Astrocyte of the cerebellum (primary cell): ENCODE results near the gene GRHPR.

Source experiments
- DNase-seq: peaks from one replicate; pipeline ENCODE4 v3.0.0-alpha.2; 2011; ENCODE audit warnings: low read depth
- H3K4me3 ChIP-seq: 2 replicates; pipeline ENCODE4 v1.5.1; 2011; ENCODE audit warnings: mild to moderate bottlenecking, low read depth, low read length, moderate library complexity
- in situ Hi-C: cut with HindIII; loops from 2 replicates; pipeline ENCODE4 v1.10.0; 2017; ENCODE audit warnings: low sequenced_read_pairs
- TF ChIP-seq, protein P1 (sequence below): IDR thresholded peaks from 2 replicates; pipeline ENCODE4 v1.5.1; 2012; ENCODE audit warnings: low read length, low read depth, moderate library complexity, mild to moderate bottlenecking; ENCODE audit errors: missing control alignments

Gene GRHPR

DNA sequence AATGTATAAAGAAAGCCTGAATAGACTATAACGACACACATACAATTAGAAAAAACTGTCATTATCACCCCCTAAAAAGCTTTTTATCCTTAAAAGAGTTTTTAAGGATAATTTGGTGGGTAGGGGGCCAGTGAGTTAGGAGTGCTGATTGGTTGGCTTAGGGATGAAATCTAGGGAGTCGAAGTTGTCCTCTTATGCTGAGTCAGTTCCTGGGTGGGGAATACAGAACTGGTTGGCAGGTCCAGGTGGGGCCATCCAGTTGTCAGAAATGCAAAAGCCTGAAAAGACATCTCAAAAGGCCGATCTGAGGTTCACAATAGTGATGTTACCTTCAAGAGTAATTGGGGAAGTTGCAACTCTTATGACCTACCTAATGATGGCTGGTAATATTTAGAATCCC lies 29.1 kb downstream of the GRHPR start:
- in situ Hi-C loops = no loop called here
- TF ChIP-seq, protein P1, sequence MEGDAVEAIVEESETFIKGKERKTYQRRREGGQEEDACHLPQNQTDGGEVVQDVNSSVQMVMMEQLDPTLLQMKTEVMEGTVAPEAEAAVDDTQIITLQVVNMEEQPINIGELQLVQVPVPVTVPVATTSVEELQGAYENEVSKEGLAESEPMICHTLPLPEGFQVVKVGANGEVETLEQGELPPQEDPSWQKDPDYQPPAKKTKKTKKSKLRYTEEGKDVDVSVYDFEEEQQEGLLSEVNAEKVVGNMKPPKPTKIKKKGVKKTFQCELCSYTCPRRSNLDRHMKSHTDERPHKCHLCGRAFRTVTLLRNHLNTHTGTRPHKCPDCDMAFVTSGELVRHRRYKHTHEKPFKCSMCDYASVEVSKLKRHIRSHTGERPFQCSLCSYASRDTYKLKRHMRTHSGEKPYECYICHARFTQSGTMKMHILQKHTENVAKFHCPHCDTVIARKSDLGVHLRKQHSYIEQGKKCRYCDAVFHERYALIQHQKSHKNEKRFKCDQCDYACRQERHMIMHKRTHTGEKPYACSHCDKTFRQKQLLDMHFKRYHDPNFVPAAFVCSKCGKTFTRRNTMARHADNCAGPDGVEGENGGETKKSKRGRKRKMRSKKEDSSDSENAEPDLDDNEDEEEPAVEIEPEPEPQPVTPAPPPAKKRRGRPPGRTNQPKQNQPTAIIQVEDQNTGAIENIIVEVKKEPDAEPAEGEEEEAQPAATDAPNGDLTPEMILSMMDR = no peak

DNA sequence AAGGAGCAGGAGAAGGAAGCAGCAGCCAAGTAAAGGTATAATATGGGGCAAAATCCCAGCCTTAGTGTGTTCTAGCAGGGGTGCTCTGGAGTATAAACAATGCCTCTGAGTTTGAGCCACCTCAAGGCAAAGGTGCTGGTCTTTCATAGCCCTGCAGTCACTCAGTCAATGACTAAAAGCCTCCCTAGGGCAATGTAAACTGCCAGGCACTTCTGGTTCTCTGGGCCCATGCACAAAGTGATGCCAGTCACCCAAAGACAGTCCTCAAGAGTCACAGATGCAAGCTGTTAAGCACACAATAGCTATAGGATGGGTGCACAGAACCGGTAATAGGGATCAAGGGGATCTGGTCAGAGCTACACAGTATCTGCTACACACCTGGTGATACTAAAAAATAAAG lies 30.1 kb downstream of the GRHPR start:
- no peak overlapping the region for H3K4me3 ChIP-seq
- in situ Hi-C loops = no loop called here
- DNase-seq = no peak
- TF ChIP-seq, protein P1 = no peak

More for the DNA sequence above, 29.1 kb downstream of the GRHPR start:
- no peak for DNase-seq
- H3K4me3 ChIP-seq = no peak overlapping the region

DNA sequence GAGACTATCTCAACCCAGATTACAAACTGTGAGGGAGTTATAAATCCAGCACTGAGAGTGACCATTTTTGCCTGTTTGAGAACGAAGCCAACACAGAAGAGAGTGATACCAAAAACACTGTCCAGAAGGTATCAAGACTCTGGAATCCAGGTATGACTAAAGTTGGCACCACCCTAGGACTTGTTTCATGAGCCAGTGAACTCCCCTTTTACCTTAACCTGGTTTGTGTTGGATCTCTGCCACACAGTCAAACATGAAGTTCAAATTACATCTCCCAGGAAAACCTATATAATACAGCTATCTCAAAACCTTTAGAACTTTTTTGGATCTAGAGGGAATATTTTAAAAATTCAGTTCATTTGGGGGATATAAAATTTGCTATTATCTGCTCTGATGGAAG lies 31.3 kb downstream of the GRHPR start:
- in situ Hi-C loops = no loop called here
- no peak overlapping the region for H3K4me3 ChIP-seq
- DNase-seq = no peak
- TF ChIP-seq, protein P1 = no peak

DNA sequence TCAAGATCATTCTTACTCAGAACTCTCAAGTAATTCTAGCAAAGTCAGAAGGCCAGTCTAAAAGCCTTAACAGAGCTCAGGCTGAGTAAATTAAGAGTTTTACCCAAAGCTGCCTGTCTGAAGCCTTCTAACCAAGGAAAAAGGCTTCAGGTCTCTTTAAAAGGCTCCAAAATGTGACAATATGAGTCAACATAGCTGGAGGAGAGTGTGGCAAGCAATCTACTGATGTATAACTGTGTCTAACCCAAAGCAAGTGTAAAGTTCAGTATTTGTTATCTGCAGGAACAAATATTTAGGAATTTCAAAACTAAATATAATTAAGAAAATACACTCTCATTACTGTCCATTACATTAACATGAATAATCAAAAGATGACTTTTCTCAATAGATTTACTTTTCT lies 31.7 kb downstream of the GRHPR start:
- in situ Hi-C loops = no loop called here
- TF ChIP-seq, protein P1 = no peak
- H3K4me3 ChIP-seq = no peak overlapping the region
- DNase-seq = no peak

GRCh38 chr9:37455884-37456647 lies 33.6 kb downstream of the GRHPR start:
- no peak overlapping the region for H3K4me3 ChIP-seq
- no peak for DNase-seq
- TF ChIP-seq, protein P1 = no peak
- in situ Hi-C loops = no loop called here

DNA sequence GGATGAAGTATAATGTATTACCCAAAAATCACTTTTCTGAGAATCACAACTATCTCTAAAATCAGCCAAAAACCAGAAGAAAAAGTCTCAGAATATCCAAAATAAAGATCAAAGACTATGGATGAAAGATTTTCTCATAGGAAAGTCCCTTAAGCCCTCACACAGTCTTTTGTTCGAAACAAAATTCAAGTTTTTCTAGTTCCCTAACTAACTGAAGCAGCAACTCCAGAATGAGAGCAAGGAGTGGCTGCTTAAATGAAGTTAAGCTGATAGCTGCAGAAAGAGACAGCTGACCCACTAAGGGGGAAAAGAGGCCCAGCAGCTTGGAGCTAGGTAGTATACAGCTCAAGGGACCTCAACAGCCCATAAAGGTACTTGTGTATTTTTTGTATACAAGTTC lies 34.3 kb downstream of the GRHPR start:
- no peak overlapping the region for H3K4me3 ChIP-seq
- TF ChIP-seq, protein P1 = no peak
- no peak for DNase-seq
- in situ Hi-C loops = no loop called here

GRCh38 chr9:37464006-37464405 lies 41.5 kb downstream of the GRHPR start:
- in situ Hi-C loops = no loop called here
- TF ChIP-seq, protein P1 = no peak
- DNase-seq = no peak
- H3K4me3 ChIP-seq = peak overlapping the region; percentile 93
